ENCODE measurements around the gene RPN2.
A peak's percentile ranks its signal among the peaks of the same experiment; 100 is the strongest.

RPN2 gene

DNA sequence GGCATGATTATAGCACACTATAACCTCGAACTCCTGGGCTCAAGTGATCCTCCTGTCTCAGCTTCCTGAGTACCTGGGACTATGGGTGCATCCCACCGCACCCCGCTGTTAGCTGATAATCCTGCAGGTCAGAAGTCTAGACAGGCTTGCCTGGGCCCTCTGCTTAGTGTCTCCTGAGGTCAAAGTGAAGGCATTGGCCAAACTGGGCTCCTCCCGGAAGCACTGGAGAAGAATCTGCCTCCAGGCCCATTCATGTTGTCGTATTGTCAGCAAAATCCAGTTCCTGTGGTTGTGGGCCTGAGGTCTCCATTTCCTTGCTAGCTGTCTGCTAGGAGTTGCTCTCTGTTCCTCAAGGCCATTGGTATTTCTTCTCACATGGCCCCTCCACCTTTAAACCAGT, 6.6 kb downstream of the RPN2 start:
- no peak for DNase-seq (ENCODE audit: low spot score)

GRCh38 chr20:37188787-37189186, 9.7 kb downstream of the RPN2 start:
- DNase-seq (ENCODE audit: low spot score), result no peak

DNA sequence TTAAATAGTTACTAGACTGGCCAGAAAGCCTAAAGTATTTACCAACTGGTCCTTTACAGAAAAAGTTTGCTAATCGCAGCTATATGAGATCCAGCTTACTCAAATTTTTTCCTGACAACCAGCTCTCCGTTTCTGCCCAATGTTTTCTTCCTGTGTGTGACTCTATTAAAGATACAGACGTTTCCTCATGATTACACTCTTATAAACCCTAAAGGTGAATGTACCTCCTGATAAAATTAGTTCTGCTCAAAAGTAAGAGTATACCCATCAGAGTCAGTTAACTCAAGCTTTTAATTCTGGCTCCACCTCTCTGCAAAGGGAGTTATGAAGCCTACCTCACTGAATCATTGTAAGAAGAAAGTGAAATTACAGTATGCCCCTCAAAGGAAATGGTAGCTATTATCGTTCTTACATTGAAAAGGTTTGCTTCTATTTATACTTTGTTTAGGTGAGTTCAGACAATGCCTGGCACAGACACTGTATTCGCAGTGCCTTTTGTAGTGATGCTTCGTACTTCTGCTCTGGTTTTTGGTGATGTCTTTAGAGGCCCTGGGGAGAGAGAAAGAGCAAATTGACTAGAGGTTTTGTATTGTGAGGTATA, 10.4 kb downstream of the RPN2 start:
- DNase-seq (ENCODE audit: low spot score), result no peak

- DNase-seq (ENCODE audit: low spot score), result no peak
These were observed 11.4 kb downstream of the RPN2 start for GRCh38 chr20:37190354-37191112.

- peak; percentile 64 for DNase-seq (ENCODE audit: low spot score)
These were observed 13.2 kb downstream of the RPN2 start for GRCh38 chr20:37192137-37192854.

DNA sequence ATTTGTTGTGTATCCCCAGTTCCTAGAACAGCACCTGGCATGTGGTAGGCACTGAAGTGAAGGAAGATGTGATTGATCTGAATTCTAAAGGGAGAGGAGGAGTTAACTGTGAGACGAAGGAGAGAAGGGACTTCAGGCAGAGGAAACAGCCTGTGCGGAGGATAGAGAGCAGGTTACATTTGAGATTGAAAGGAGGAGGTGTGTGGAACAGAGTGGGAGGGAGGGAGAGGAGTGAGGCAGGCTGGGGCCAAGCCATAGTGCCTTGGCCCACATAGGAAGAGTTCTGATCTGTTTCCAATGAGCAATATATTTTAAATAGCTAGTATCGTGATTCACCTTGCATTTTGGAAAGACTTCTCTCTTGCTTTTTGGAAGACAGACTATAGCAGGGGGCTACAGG, 14.1 kb downstream of the RPN2 start:
- no peak for DNase-seq (ENCODE audit: low spot score)

- DNase-seq (ENCODE audit: low spot score), result no peak
These were observed 14.7 kb downstream of the RPN2 start for GRCh38 chr20:37193821-37194220.

- DNase-seq (ENCODE audit: low spot score), result no peak
These were observed 15.7 kb downstream of the RPN2 start for GRCh38 chr20:37194621-37195417.

DNA sequence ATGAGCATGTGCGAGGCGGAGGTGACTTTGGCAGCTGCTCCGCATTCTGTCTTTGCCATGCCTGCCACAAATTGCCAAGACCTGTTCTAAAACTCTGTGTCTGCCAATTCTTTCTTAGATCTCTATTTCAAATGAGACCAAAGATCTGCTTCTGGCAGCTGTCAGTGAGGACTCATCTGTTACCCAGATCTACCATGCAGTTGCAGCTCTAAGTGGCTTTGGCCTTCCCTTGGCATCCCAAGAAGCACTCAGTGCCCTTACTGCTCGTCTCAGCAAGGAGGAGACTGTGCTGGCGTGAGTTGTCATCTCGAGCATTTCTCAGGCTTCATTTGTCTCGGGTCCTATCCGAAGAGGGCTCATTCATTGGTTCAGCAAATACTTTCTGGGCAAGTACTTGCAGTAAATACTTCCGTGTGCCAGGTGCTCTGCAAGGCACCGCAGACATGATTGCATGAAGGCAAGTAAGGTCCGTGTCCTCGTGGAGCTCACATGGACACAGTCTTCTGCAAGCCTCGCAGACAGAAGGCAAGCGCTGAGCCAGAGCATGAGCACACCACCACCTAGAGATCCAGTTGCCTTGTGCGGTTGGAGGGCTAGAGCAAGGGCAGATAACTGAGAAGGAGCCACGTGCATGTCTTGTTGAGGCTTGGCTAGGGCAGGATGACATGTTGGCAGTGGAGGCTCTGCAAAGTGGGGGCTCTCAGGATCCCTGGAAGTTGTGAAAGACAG, 20.0 kb downstream of the RPN2 start:
- DNase-seq (ENCODE audit: low spot score), result no peak

GRCh38 chr20:37200376-37200775, 21.2 kb downstream of the RPN2 start:
- DNase-seq (ENCODE audit: low spot score), result no peak

GRCh38 chr20:37200926-37201826, 22.0 kb downstream of the RPN2 start:
- no peak for DNase-seq (ENCODE audit: low spot score)

- DNase-seq (ENCODE audit: low spot score), result no peak
These were observed 22.7 kb downstream of the RPN2 start for GRCh38 chr20:37201827-37202162.

- peak; percentile 69 for DNase-seq (ENCODE audit: low spot score)
These were observed 23.3 kb downstream of the RPN2 start for GRCh38 chr20:37202267-37202943.

- no peak for DNase-seq (ENCODE audit: low spot score)
These were observed 24.9 kb downstream of the RPN2 start for GRCh38 chr20:37204056-37204455.

- DNase-seq (ENCODE audit: low spot score), result no peak
These were observed 26.0 kb downstream of the RPN2 start for GRCh38 chr20:37205130-37205529.

- no peak for DNase-seq (ENCODE audit: low spot score)
These were observed 26.7 kb downstream of the RPN2 start for GRCh38 chr20:37205794-37206193.

DNA sequence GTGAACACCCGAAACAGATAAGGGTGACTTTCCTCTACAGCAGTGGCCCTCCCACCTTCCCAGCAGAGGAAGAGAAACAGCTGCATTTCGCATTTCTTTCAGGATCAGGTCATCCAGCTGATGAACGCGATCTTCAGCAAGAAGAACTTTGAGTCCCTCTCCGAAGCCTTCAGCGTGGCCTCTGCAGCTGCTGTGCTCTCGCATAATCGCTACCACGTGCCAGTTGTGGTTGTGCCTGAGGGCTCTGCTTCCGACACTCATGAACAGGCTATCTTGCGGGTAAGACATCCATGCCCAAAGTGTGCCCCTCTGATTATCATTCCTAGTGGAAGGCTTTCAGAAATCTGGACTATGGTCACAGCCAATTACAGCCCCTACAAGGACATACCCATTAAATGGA, 28.0 kb downstream of the RPN2 start:
- DNase-seq (ENCODE audit: low spot score), result no peak

DNA sequence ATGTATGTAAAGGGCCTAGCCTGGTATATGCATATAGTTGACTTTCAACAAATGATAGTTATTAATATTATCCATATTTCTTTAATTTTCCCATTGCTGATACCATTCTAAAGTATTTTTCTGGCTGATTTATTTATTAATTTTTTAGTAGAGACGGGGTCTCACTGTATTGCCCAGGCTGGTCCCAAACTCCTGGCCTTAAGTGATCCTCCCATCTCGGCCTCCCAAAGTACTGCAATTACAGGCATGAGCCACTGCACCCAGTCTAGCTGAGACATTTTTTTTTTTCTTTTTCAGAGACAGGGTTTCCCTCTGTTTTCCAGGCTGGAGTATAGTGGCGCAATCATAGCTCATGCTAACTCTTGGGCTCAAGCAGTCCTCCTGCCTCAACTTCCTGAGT, 30.1 kb downstream of the RPN2 start:
- no peak for DNase-seq (ENCODE audit: low spot score)

DNA sequence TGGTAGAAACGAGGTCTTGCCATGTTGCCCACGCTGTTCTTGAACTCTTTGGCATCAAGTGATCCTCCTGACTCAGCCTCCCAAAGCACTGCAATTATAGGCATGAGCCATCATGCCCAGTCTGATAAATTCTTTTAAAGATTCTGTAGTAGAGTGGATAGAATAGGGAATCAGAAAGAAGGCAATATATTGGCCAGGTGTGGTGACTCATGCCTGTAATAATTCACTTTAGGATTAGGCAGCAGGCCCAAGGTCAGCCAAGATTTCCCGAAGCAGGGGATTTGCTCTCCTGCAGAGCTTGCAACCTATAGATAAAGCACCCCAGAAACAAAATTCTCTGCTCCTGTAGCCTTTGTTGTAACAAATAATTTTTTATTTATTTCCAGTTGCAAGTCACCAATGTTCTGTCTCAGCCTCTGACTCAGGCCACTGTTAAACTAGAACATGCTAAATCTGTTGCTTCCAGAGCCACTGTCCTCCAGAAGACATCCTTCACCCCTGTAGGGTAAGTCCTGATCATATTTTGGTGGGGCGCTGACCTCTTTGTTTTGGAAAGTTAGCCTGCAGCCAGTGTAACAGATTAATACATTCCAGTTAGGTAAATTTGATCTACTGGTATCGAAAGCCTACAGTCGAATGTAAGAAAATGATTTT, 30.7 kb downstream of the RPN2 start:
- no peak for DNase-seq (ENCODE audit: low spot score)

- DNase-seq (ENCODE audit: low spot score), result no peak
These were observed 39.3 kb downstream of the RPN2 start for GRCh38 chr20:37218441-37218840.

Measured in LoVo (cell line).